HEK293 (cell line): ENCODE measurements around the gene MOK.

ENCODE experiments used
- CTCF ChIA-PET: fragments of 350-600 bp; formaldehyde crosslinking; extraction: SDS; loops from one replicate; lab custom pipeline; 2021; ENCODE audit warnings: antibody characterized with exemption; lab: Yijun Ruan, JAX
- POLR2A ChIA-PET: fragments of 300-600 bp; formaldehyde crosslinking; extraction: SDS; loops from one replicate; lab custom pipeline; 2020; ENCODE audit warnings: antibody characterized with exemption, inconsistent platforms; lab: Yijun Ruan, JAX
- H3K27ac ChIP-seq: fragments of 200-500 bp; sonication (Bioruptor generic); 2 replicates; pipeline ENCODE4 v1.5.1; 2014; ENCODE audit warnings: low read depth, low read length, control low read depth, inconsistent platforms; ENCODE audit errors: extremely low read depth
- H3K36me3 ChIP-seq, 2 experiments: fragments of 200-500 bp in 1 of 2; sonication (Bioruptor generic) in 1 of 2; 1 replicate in 1 of 2; 2 replicates in 1 of 2; pipeline ENCODE4 v1.5.1; 2014 to 2017; ENCODE audit warnings: inconsistent platforms in 2 of 2, low read length in 2 of 2; ENCODE audit not compliant: control insufficient read depth in 2 of 2, insufficient read depth in 1 of 2
- H3K4me1 ChIP-seq: fragments of 200-500 bp; sonication (Bioruptor generic); 2 replicates; pipeline ENCODE4 v1.5.1; 2014; ENCODE audit warnings: mild to moderate bottlenecking, low read length, inconsistent platforms; ENCODE audit not compliant: control insufficient read depth, insufficient read depth
- H3K4me3 ChIP-seq: 2 replicates; pipeline ENCODE4 v1.5.1; 2011; ENCODE audit warnings: low read depth, mild to moderate bottlenecking, control low read depth, low read length, moderate library complexity
- H3K9me3 ChIP-seq: fragments of 200-500 bp; sonication (Bioruptor generic); 2 replicates; pipeline ENCODE4 v1.5.1; 2014; ENCODE audit warnings: low read depth, low read length, inconsistent platforms; ENCODE audit not compliant: control insufficient read depth, insufficient read depth
- FEZF1 ChIP-seq: fragments of 450-650 bp; formaldehyde crosslinking; IDR thresholded peaks from 2 replicates; pipeline ENCODE4 v1.5.1; 2016; ENCODE audit warnings: missing biosample characterization, missing genetic modification characterization
- GFI1B ChIP-seq: fragments of 450-650 bp; formaldehyde crosslinking; IDR thresholded peaks from 2 replicates; pipeline ENCODE4 v1.5.1; 2016; ENCODE audit warnings: missing biosample characterization, missing genetic modification characterization
- GLIS2 ChIP-seq: fragments of 450-650 bp; formaldehyde crosslinking; IDR thresholded peaks from 2 replicates; pipeline ENCODE4 v1.5.1; 2016; ENCODE audit warnings: missing biosample characterization, missing genetic modification characterization
- IKZF3 ChIP-seq: fragments of 450-650 bp; IDR thresholded peaks from 2 replicates; pipeline ENCODE4 v1.5.0; 2018; ENCODE audit warnings: missing biosample characterization, mild to moderate bottlenecking, missing genetic modification characterization, moderate library complexity
- KLF7 ChIP-seq: fragments of 450-650 bp; formaldehyde crosslinking; IDR thresholded peaks from 2 replicates; pipeline ENCODE4 v1.5.1; 2016; ENCODE audit warnings: missing biosample characterization, missing genetic modification characterization, borderline replicate concordance
- KLF9 ChIP-seq: fragments of 450-650 bp; formaldehyde crosslinking; IDR thresholded peaks from 2 replicates; pipeline ENCODE4 v1.5.1; 2016; ENCODE audit warnings: missing biosample characterization, missing genetic modification characterization, low read depth
- SETDB1 ChIP-seq: IDR thresholded peaks from one replicate; pipeline ENCODE4 v1.6.1; 2017; ENCODE audit warnings: mild to moderate bottlenecking, low read length, moderate library complexity, mixed read lengths; ENCODE audit not compliant: insufficient read length
- TCF7L2 ChIP-seq: IDR thresholded peaks from 2 replicates; pipeline ENCODE4 v1.6.1; 2011; ENCODE audit warnings: low read depth, mild to moderate bottlenecking, inconsistent platforms, low read length, moderate library complexity, borderline replicate concordance
- ZBTB8A ChIP-seq: fragments of 450-650 bp; formaldehyde crosslinking; IDR thresholded peaks from 2 replicates; pipeline ENCODE4 v1.5.1; 2016; ENCODE audit warnings: missing biosample characterization, missing genetic modification characterization
- ZFP37 ChIP-seq: fragments of 450-650 bp; formaldehyde crosslinking; IDR thresholded peaks from 2 replicates; pipeline ENCODE4 v1.5.1; 2016; ENCODE audit warnings: missing biosample characterization, missing genetic modification characterization
- ZNF175 ChIP-seq: fragments of 450-650 bp; formaldehyde crosslinking; IDR thresholded peaks from 2 replicates; pipeline ENCODE4 v1.5.1; 2016; ENCODE audit warnings: missing biosample characterization, missing genetic modification characterization
- ZNF2 ChIP-seq: fragments of 450-650 bp; formaldehyde crosslinking; IDR thresholded peaks from 2 replicates; pipeline ENCODE4 v1.5.1; 2016; ENCODE audit warnings: missing biosample characterization, missing genetic modification characterization
- ZNF274 ChIP-seq, 2 experiments: fragments of 200-500 bp in 1 of 2; fragments of 450-650 bp in 1 of 2; sonication (Bioruptor generic) in 1 of 2; formaldehyde crosslinking in 1 of 2; IDR thresholded peaks; 2 replicates each; pipeline versions ENCODE4 v1.5.1 to v1.6.1; 2014 to 2016; ENCODE audit warnings: borderline replicate concordance in 1 of 2, inconsistent platforms in 1 of 2, low read length in 1 of 2, missing biosample characterization in 1 of 2, missing genetic modification characterization in 1 of 2
- ZNF341 ChIP-seq: fragments of 450-650 bp; formaldehyde crosslinking; IDR thresholded peaks from 2 replicates; pipeline ENCODE4; 2016; ENCODE audit warnings: low read depth, missing biosample characterization, missing genetic modification characterization
- ZNF558 ChIP-seq: fragments of 450-650 bp; formaldehyde crosslinking; IDR thresholded peaks from 2 replicates; pipeline ENCODE4 v1.5.1; 2016; ENCODE audit warnings: missing biosample characterization, missing genetic modification characterization
- ZNF610 ChIP-seq: fragments of 450-650 bp; formaldehyde crosslinking; IDR thresholded peaks from 2 replicates; pipeline ENCODE4 v1.5.1; 2016; ENCODE audit warnings: missing biosample characterization, missing genetic modification characterization, borderline replicate concordance
- ZNF654 ChIP-seq: fragments of 450-650 bp; formaldehyde crosslinking; IDR thresholded peaks from 2 replicates; pipeline ENCODE4 v1.5.1; 2016; ENCODE audit warnings: low read depth, missing biosample characterization, missing genetic modification characterization
- ZNF658 ChIP-seq: fragments of 450-650 bp; formaldehyde crosslinking; IDR thresholded peaks from 2 replicates; pipeline ENCODE4; 2016; ENCODE audit warnings: missing biosample characterization, missing genetic modification characterization
- ZNF701 ChIP-seq: fragments of 450-650 bp; formaldehyde crosslinking; IDR thresholded peaks from 2 replicates; pipeline ENCODE4 v1.5.1; 2016; ENCODE audit warnings: missing biosample characterization, missing genetic modification characterization
- ZNF777 ChIP-seq: fragments of 450-650 bp; formaldehyde crosslinking; IDR thresholded peaks from 2 replicates; pipeline ENCODE4 v1.5.1; 2017; ENCODE audit warnings: missing biosample characterization, missing genetic modification characterization, borderline replicate concordance
- ZSCAN23 ChIP-seq: fragments of 450-650 bp; formaldehyde crosslinking; IDR thresholded peaks from 2 replicates; pipeline ENCODE4 v1.5.1; 2016; ENCODE audit warnings: missing biosample characterization, missing genetic modification characterization
- TF ChIP-seq, protein P1 (sequence below): fragments of 450-650 bp; formaldehyde crosslinking; IDR thresholded peaks from 2 replicates; pipeline ENCODE4 v1.5.1; 2016; ENCODE audit warnings: missing biosample characterization, missing genetic modification characterization
- TF ChIP-seq, protein P2 (sequence below): fragments of 450-650 bp; formaldehyde crosslinking; IDR thresholded peaks from 2 replicates; pipeline ENCODE4 v1.5.1; 2016; ENCODE audit warnings: missing biosample characterization, missing genetic modification characterization
- TF ChIP-seq, protein P3 (sequence below): fragments of 450-650 bp; formaldehyde crosslinking; IDR thresholded peaks from 2 replicates; pipeline ENCODE4 v1.5.1; 2017; ENCODE audit warnings: missing biosample characterization, missing genetic modification characterization
- TF ChIP-seq, protein P4 (sequence below): fragments of 450-650 bp; formaldehyde crosslinking; IDR thresholded peaks from 2 replicates; pipeline ENCODE4 v1.5.1; 2016; ENCODE audit warnings: missing biosample characterization, missing genetic modification characterization

The MOK gene

DNA sequence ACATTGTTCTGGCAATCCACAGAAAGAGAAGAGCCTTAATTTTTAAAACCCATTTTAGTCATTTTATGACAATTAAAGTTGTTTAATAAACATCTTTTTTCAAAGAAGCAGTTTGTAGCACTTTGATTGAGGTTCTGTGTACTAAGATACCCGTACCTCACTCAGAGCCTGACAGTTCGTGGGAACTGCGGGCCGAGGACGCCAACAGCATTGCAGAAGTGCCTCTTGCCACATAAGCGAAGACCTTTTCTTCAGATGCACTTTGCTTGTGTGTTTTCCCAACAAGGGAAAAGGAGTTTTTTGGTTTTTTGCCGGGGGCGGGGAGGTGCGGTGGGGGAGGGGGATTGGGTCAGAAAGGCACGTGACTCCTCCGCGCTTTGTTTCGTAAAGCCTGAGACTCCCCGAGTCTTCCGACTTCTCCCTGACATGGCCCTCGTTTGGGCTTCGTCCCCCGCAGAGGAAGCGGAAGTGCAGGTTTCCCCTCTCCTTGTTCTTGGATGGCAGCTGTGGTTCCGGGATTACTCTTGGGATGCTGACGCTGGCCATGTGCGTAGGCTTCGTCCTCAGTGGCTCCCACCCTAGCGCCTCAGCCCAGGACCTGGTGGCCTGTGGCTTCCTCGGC is 94.4 kb downstream of the MOK start (continued):
- TF ChIP-seq ZNF2 (tag by site-specific recombination) = no peak
- TF ChIP-seq ZNF701 (tag by site-specific recombination) = no peak
- TF ChIP-seq ZSCAN23 = no peak
- TF ChIP-seq IKZF3 = no peak
- TF ChIP-seq FEZF1 (tag by site-specific recombination) = no peak
- TF ChIP-seq TCF7L2 = no peak
- TF ChIP-seq, protein P1, sequence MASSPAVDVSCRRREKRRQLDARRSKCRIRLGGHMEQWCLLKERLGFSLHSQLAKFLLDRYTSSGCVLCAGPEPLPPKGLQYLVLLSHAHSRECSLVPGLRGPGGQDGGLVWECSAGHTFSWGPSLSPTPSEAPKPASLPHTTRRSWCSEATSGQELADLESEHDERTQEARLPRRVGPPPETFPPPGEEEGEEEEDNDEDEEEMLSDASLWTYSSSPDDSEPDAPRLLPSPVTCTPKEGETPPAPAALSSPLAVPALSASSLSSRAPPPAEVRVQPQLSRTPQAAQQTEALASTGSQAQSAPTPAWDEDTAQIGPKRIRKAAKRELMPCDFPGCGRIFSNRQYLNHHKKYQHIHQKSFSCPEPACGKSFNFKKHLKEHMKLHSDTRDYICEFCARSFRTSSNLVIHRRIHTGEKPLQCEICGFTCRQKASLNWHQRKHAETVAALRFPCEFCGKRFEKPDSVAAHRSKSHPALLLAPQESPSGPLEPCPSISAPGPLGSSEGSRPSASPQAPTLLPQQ = no peak
- no peak for TF ChIP-seq ZNF610
- no peak for TF ChIP-seq ZBTB8A (tag by site-specific recombination)
- no peak for TF ChIP-seq SETDB1

DNA sequence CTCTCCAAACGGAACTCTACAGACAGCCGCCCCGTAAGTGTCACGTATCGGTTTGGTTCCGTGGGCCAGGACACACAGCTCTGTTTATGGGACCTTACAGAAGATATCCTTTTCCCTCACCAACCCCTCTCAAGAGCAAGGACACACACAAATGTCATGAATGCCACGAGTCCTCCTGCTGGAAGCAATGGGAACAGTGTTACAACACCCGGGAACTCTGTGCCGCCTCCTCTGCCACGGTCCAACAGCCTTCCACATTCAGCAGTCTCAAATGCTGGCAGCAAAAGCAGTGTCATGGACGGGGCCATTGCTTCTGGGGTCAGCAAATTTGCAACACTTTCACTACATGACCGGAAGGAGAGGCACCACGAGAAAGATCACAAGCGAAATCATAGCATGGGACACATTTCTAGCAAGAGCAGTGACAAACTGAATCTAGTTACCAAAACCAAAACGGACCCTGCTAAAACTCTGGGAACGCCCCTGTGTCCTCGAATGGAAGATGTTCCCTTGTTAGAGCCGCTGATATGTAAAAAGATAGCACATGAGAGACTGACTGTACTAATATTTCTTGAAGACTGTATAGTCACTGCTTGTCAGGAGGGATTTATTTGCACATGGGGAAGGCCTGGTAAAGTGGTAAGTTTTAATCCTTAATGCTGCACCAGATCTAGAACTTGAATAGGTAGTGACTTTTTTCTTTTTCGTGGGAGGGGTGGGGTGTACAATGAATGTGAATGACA is 95.6 kb downstream of the MOK start:
- TF ChIP-seq, protein P2, sequence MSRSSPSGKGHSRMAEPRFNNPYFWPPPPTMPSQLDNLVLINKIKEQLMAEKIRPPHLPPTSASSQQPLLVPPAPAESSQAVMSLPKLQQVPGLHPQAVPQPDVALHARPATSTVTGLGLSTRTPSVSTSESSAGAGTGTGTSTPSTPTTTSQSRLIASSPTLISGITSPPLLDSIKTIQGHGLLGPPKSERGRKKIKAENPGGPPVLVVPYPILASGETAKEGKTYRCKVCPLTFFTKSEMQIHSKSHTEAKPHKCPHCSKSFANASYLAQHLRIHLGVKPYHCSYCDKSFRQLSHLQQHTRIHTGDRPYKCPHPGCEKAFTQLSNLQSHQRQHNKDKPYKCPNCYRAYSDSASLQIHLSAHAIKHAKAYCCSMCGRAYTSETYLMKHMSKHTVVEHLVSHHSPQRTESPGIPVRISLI (tag by site-specific recombination) = no peak
- TF ChIP-seq ZNF658 (no peak), GLIS2 (tag by site-specific recombination) (no peak), GFI1B (tag by site-specific recombination) (no peak), ZNF341 (tag by site-specific recombination) (no peak), ZNF777 (no peak), KLF7 (tag by site-specific recombination) (no peak), ZNF654 (tag by site-specific recombination) (peak; percentile 7; the same call in 1 of the 2 replicates)
- CTCF ChIA-PET = no interaction called here
- Histone ChIP-seq H3K27ac (no peak overlapping the region), H3K36me3 (peaks cover 21 to 42% of the 10 kb centered on the region in 2 experiments), H3K4me3 (no peak overlapping the region), H3K9me3 (no peaks in the 10 kb centered on the region), H3K4me1 (no peaks in the 10 kb centered on the region)
- POLR2A ChIA-PET = no interaction called here

DNA sequence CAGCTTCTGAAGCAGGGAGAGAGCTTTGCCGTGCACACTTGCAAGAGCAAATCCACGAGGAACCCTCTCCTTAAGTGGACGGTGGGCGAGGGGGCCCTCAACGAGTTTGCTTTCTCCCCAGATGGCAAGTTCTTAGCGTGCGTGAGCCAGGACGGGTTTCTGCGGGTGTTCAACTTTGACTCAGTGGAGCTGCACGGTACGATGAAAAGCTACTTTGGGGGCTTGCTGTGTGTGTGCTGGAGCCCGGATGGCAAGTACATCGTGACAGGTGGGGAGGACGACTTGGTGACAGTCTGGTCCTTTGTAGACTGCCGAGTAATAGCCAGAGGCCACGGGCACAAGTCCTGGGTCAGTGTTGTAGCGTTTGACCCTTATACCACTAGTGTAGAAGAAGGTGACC is 96.2 kb downstream of the MOK start:
- Histone ChIP-seq H3K4me3 (no peak overlapping the region), H3K36me3 (peaks cover 21 to 49% of the 10 kb centered on the region in 2 experiments), H3K4me1 (no peaks in the 10 kb centered on the region), H3K9me3 (no peaks in the 10 kb centered on the region), H3K27ac (no peak overlapping the region)
- TF ChIP-seq TCF7L2 = no peak
- TF ChIP-seq ZNF175 = no peak
- TF ChIP-seq ZNF558 (tag by site-specific recombination) = no peak
- TF ChIP-seq, protein P3, sequence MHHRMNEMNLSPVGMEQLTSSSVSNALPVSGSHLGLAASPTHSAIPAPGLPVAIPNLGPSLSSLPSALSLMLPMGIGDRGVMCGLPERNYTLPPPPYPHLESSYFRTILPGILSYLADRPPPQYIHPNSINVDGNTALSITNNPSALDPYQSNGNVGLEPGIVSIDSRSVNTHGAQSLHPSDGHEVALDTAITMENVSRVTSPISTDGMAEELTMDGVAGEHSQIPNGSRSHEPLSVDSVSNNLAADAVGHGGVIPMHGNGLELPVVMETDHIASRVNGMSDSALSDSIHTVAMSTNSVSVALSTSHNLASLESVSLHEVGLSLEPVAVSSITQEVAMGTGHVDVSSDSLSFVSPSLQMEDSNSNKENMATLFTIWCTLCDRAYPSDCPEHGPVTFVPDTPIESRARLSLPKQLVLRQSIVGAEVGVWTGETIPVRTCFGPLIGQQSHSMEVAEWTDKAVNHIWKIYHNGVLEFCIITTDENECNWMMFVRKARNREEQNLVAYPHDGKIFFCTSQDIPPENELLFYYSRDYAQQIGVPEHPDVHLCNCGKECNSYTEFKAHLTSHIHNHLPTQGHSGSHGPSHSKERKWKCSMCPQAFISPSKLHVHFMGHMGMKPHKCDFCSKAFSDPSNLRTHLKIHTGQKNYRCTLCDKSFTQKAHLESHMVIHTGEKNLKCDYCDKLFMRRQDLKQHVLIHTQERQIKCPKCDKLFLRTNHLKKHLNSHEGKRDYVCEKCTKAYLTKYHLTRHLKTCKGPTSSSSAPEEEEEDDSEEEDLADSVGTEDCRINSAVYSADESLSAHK = no peak
- TF ChIP-seq ZFP37 = no peak
- no peak for TF ChIP-seq ZNF274 (IDR thresholded peaks at IDR 0.05; ENCODE audit: low read length)
- TF ChIP-seq ZNF274 (tag by site-specific recombination; IDR thresholded peaks at IDR 0.05; ENCODE audit: borderline replicate concordance) = no peak
- TF ChIP-seq, protein P4, sequence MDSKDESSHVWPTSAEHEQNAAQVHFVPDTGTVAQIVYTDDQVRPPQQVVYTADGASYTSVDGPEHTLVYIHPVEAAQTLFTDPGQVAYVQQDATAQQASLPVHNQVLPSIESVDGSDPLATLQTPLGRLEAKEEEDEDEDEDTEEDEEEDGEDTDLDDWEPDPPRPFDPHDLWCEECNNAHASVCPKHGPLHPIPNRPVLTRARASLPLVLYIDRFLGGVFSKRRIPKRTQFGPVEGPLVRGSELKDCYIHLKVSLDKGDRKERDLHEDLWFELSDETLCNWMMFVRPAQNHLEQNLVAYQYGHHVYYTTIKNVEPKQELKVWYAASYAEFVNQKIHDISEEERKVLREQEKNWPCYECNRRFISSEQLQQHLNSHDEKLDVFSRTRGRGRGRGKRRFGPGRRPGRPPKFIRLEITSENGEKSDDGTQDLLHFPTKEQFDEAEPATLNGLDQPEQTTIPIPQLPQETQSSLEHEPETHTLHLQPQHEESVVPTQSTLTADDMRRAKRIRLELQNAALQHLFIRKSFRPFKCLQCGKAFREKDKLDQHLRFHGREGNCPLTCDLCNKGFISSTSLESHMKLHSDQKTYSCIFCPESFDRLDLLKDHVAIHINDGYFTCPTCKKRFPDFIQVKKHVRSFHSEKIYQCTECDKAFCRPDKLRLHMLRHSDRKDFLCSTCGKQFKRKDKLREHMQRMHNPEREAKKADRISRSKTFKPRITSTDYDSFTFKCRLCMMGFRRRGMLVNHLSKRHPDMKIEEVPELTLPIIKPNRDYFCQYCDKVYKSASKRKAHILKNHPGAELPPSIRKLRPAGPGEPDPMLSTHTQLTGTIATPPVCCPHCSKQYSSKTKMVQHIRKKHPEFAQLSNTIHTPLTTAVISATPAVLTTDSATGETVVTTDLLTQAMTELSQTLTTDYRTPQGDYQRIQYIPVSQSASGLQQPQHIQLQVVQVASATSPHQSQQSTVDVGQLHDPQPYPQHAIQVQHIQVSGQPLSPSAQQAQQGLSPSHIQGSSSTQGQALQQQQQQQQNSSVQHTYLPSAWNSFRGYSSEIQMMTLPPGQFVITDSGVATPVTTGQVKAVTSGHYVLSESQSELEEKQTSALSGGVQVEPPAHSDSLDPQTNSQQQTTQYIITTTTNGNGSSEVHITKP (tag by site-specific recombination) = no peak
- no peak for TF ChIP-seq KLF9 (tag by site-specific recombination)
- ChIA-PET POLR2A (interaction anchor here (0.6 kb wide), 1 partner anchor 184 kb away, joined by 5 read pairs; no protein-coding TSS in a partner anchor), CTCF (no interaction called here)
